SK-N-SH treated with all-trans-retinoic acid at 6 μM for 48 hours (cell line): ENCODE data around the gene IGF1R.

Experiments used
- ATAC-seq: fragments of 200-7000 bp; cut with Tn5 transposase; 3 replicates; pipeline ENCODE4 v1.9.1; 2020; ENCODE audit warnings: mild to moderate bottlenecking, moderate library complexity
- ARNTL ChIP-seq: fragments of 450-650 bp; formaldehyde crosslinking; IDR thresholded peaks from 2 replicates; pipeline ENCODE4 v1.5.0; 2020; ENCODE audit warnings: low read depth, mild to moderate bottlenecking, moderate library complexity, borderline replicate concordance
- BACH2 ChIP-seq: fragments of 250-450 bp; sonication (Bioruptor Pico); IDR thresholded peaks from 2 replicates; pipeline ENCODE4 v1.9.0; 2021; ENCODE audit warnings: mild to moderate bottlenecking, borderline replicate concordance
- CSDC2 ChIP-seq: fragments of 250-450 bp; sonication (Bioruptor Pico); IDR thresholded peaks from 2 replicates; pipeline ENCODE4 v1.5.0; 2020; ENCODE audit warnings: mild to moderate bottlenecking, moderate library complexity
- CSRNP3 ChIP-seq: fragments of 250-450 bp; sonication (Bioruptor Pico); IDR thresholded peaks from 2 replicates; pipeline ENCODE4 v1.5.1; 2021; ENCODE audit warnings: mild to moderate bottlenecking, moderate library complexity
- ESRRG ChIP-seq: fragments of 250-450 bp; sonication (Bioruptor Pico); IDR thresholded peaks from 2 replicates; pipeline ENCODE4 v1.6.1; 2021; ENCODE audit warnings: mild to moderate bottlenecking
- GLIS3 ChIP-seq: fragments of 250-450 bp; sonication (Bioruptor Pico); IDR thresholded peaks from 2 replicates; pipeline ENCODE4 v1.5.0; 2020; ENCODE audit warnings: mild to moderate bottlenecking, moderate library complexity
- ISL1 ChIP-seq: fragments of 250-450 bp; sonication (Bioruptor Pico); IDR thresholded peaks from 2 replicates; pipeline ENCODE4 v2.1.2; 2022; ENCODE audit warnings: mild to moderate bottlenecking, moderate library complexity
- POU6F1 ChIP-seq: fragments of 250-450 bp; sonication (Bioruptor Pico); IDR thresholded peaks from 2 replicates; pipeline ENCODE4 v1.8.0; 2021; ENCODE audit warnings: low read depth, mild to moderate bottlenecking, moderate library complexity, borderline replicate concordance
- PPARA ChIP-seq: fragments of 250-450 bp; sonication (Bioruptor Pico); IDR thresholded peaks from 2 replicates; pipeline ENCODE4 v1.5.0; 2020; ENCODE audit warnings: mild to moderate bottlenecking, borderline replicate concordance
- RARB ChIP-seq: fragments of 250-450 bp; sonication (Bioruptor Pico); IDR thresholded peaks from 2 replicates; pipeline ENCODE4 v1.8.0; 2021; ENCODE audit warnings: mild to moderate bottlenecking, moderate library complexity
- SNAI2 ChIP-seq: fragments of 250-450 bp; sonication (Bioruptor Pico); IDR thresholded peaks from 2 replicates; pipeline ENCODE4 v1.5.0; 2020; ENCODE audit warnings: mild to moderate bottlenecking, moderate library complexity
- TCF4 ChIP-seq: fragments of 250-450 bp; sonication (Bioruptor Pico); IDR thresholded peaks from 2 replicates; pipeline ENCODE4 v1.8.0; 2021; ENCODE audit warnings: mild to moderate bottlenecking, moderate library complexity, borderline replicate concordance
- TOX ChIP-seq: fragments of 250-450 bp; sonication (Bioruptor Pico); IDR thresholded peaks from 2 replicates; pipeline ENCODE4 v1.8.0; 2021; ENCODE audit warnings: mild to moderate bottlenecking, moderate library complexity, borderline replicate concordance
- ZC3H10 ChIP-seq: fragments of 250-450 bp; sonication (Bioruptor Pico); IDR thresholded peaks from 2 replicates; pipeline ENCODE4 v1.5.1; 2021; ENCODE audit warnings: mild to moderate bottlenecking, moderate library complexity
- ZFP3 ChIP-seq: fragments of 250-450 bp; sonication (Bioruptor Pico); IDR thresholded peaks from 2 replicates; pipeline ENCODE4 v1.5.0; 2020; ENCODE audit warnings: mild to moderate bottlenecking, moderate library complexity
- ZFP30 ChIP-seq: fragments of 450-650 bp; formaldehyde crosslinking; IDR thresholded peaks from 2 replicates; pipeline ENCODE4 v1.5.0; 2022; ENCODE audit warnings: mild to moderate bottlenecking, moderate library complexity
- ZNF565 ChIP-seq: fragments of 450-650 bp; formaldehyde crosslinking; conservative IDR thresholded peaks from 2 replicates; pipeline ENCODE4 v1.5.0; 2020; ENCODE audit warnings: low read depth, mild to moderate bottlenecking, moderate library complexity
- ZNF70 ChIP-seq: fragments of 450-650 bp; formaldehyde crosslinking; IDR thresholded peaks from 2 replicates; pipeline ENCODE4 v1.5.0; 2020; ENCODE audit warnings: mild to moderate bottlenecking, moderate library complexity
- ZNF8 ChIP-seq: fragments of 450-650 bp; formaldehyde crosslinking; IDR thresholded peaks from 2 replicates; pipeline ENCODE4 v1.5.0; 2020; ENCODE audit warnings: mild to moderate bottlenecking, moderate library complexity
- TF ChIP-seq, protein P1 (sequence below): fragments of 250-450 bp; sonication (Bioruptor Pico); IDR thresholded peaks from 2 replicates; pipeline ENCODE4 v1.5.0; 2020; ENCODE audit warnings: mild to moderate bottlenecking, moderate library complexity
- TF ChIP-seq, protein P2 (sequence below): fragments of 250-450 bp; sonication (Bioruptor Pico); IDR thresholded peaks from 2 replicates; pipeline ENCODE4 v1.8.0; 2020; ENCODE audit warnings: mild to moderate bottlenecking, moderate library complexity, borderline replicate concordance
- TF ChIP-seq, protein P3 (sequence below): fragments of 250-450 bp; sonication (Bioruptor Pico); IDR thresholded peaks from 2 replicates; pipeline ENCODE4 v1.5.1; 2020; ENCODE audit warnings: low read depth, mild to moderate bottlenecking, moderate library complexity

IGF1R gene

DNA sequence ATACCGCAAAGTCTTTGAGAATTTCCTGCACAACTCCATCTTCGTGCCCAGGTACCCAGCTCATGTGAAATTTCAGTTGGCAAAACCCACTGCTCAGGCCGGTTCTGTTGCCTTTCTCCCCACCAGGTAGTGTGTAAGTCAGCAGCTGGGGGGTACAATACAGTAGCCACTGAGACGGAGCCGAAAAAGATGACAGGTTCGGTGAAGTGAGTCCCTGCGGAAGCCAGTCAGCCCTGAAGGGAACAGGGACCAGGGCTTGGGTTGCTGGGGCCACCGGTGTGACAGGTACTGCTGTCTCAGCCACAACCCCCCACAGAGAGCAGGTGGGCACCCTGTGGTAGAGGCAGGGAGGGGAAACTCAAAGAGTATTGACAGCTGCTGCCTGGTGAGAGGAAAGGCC lies 268.5 kb downstream of the IGF1R start:
- ATAC-seq: no peak

GRCh38 chr15:98917417-98917816 lies 269.1 kb downstream of the IGF1R start:
- ATAC-seq: no peak
- TF ChIP-seq SNAI2 (CRISPR knock-in tag): no peak
- no peak for TF ChIP-seq TCF4 (CRISPR knock-in tag)

More for the DNA sequence above, 268.5 kb downstream of the IGF1R start:
- TF ChIP-seq CSRNP3 (CRISPR knock-in tag) (no peak), ZNF565 (no peak), ESRRG (CRISPR knock-in tag) (no peak), BACH2 (CRISPR knock-in tag) (no peak), TOX (no peak), GLIS3 (CRISPR knock-in tag) (no peak), POU6F1 (CRISPR knock-in tag) (no peak), ISL1 (CRISPR knock-in tag) (no peak), PPARA (no peak), ZC3H10 (CRISPR knock-in tag) (no peak), ZNF8 (CRISPR knock-in tag) (no peak), ARNTL (CRISPR knock-in tag) (no peak), RARB (no peak), ZFP3 (CRISPR knock-in tag) (no peak), CSDC2 (no peak)
- TF ChIP-seq, protein P1, sequence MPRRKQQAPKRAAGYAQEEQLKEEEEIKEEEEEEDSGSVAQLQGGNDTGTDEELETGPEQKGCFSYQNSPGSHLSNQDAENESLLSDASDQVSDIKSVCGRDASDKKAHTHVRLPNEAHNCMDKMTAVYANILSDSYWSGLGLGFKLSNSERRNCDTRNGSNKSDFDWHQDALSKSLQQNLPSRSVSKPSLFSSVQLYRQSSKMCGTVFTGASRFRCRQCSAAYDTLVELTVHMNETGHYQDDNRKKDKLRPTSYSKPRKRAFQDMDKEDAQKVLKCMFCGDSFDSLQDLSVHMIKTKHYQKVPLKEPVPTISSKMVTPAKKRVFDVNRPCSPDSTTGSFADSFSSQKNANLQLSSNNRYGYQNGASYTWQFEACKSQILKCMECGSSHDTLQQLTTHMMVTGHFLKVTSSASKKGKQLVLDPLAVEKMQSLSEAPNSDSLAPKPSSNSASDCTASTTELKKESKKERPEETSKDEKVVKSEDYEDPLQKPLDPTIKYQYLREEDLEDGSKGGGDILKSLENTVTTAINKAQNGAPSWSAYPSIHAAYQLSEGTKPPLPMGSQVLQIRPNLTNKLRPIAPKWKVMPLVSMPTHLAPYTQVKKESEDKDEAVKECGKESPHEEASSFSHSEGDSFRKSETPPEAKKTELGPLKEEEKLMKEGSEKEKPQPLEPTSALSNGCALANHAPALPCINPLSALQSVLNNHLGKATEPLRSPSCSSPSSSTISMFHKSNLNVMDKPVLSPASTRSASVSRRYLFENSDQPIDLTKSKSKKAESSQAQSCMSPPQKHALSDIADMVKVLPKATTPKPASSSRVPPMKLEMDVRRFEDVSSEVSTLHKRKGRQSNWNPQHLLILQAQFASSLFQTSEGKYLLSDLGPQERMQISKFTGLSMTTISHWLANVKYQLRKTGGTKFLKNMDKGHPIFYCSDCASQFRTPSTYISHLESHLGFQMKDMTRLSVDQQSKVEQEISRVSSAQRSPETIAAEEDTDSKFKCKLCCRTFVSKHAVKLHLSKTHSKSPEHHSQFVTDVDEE (CRISPR knock-in tag): no peak
- TF ChIP-seq, protein P2, sequence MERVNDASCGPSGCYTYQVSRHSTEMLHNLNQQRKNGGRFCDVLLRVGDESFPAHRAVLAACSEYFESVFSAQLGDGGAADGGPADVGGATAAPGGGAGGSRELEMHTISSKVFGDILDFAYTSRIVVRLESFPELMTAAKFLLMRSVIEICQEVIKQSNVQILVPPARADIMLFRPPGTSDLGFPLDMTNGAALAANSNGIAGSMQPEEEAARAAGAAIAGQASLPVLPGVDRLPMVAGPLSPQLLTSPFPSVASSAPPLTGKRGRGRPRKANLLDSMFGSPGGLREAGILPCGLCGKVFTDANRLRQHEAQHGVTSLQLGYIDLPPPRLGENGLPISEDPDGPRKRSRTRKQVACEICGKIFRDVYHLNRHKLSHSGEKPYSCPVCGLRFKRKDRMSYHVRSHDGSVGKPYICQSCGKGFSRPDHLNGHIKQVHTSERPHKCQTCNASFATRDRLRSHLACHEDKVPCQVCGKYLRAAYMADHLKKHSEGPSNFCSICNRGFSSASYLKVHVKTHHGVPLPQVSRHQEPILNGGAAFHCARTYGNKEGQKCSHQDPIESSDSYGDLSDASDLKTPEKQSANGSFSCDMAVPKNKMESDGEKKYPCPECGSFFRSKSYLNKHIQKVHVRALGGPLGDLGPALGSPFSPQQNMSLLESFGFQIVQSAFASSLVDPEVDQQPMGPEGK (CRISPR knock-in tag): no peak
- TF ChIP-seq, protein P3, sequence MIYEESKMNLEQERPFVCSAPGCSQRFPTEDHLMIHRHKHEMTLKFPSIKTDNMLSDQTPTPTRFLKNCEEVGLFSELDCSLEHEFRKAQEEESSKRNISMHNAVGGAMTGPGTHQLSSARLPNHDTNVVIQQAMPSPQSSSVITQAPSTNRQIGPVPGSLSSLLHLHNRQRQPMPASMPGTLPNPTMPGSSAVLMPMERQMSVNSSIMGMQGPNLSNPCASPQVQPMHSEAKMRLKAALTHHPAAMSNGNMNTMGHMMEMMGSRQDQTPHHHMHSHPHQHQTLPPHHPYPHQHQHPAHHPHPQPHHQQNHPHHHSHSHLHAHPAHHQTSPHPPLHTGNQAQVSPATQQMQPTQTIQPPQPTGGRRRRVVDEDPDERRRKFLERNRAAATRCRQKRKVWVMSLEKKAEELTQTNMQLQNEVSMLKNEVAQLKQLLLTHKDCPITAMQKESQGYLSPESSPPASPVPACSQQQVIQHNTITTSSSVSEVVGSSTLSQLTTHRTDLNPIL: no peak
- TF ChIP-seq, all 23 proteins: peak for 0

DNA sequence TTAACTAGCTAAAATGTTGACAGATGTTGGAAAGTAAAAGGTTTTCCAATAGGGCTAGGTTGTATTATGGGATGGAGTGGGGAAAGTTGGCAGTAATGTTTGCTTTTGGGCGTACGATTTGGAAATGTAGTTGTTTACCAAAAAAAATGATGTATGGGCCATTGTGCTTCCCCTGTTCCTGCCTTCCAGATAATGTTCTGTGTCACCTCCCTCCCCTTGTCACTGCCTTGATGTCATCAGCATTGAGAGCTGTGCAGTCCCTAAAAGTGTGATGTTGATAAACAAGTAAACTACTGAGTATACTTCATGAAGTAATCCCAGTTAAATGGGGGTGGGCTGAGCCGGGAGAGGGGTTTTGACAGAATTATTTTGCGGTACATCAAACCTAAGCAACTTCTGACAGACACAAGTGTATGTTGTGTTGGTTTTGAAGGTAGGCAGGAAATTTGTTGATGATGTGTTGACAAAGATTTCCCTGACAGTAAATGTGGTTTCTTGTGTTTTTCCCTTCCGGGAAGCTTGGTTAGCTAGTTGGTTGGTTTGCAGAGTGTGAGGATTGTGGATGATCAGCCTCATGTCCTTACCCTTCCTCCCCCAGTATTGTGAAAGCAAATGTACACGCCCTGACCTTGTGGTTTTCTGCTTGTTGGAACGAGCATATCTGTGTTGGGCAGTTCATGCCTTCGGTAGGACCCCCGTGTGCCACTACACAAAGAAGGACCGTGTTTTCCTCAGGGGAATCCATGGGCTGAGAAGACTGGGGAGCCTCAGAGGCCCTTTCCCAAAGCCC lies 271.9 kb downstream of the IGF1R start:
- no peak for ATAC-seq
- TF ChIP-seq RARB (no peak), ZFP30 (CRISPR knock-in tag) (no peak), ZNF70 (CRISPR knock-in tag) (no peak), CSDC2 (no peak), ESRRG (CRISPR knock-in tag) (no peak), ISL1 (CRISPR knock-in tag) (no peak), GLIS3 (CRISPR knock-in tag) (no peak), ARNTL (CRISPR knock-in tag) (no peak)
- TF ChIP-seq, protein P3: no peak
- TF ChIP-seq, protein P2 (CRISPR knock-in tag): no peak
- TF ChIP-seq, protein P1 (CRISPR knock-in tag): no peak
